Lower leg skin (tissue), 4 donors: ENCODE data around the gene RAP1B. TPM values are rescaled to one million over a fixed set of nuclear protein-coding genes. Genes with fewer than 3 reads are reported as not detected.

ENCODE experiments used
- DNase-seq, 2 donors: peaks; one replicate each; pipeline ENCODE4 v3.0.0-alpha.2; 2019; ENCODE audit warnings: low spot score in 2 of 2
- H3K4me3 ChIP-seq: fragments of 200-600 bp; sonication (generic); 2 replicates; pipeline ENCODE4 v1.5.1; 2017; ENCODE audit warnings: mild to moderate bottlenecking, low read depth; ENCODE audit not compliant: poor library complexity, severe bottlenecking
- POLR2A ChIP-seq, 2 donors: fragments of 450-650 bp; IDR thresholded peaks; one replicate each; pipeline ENCODE4 v1.6.1; 2016 to 2017; ENCODE audit warnings: antibody characterized with exemption in 2 of 2, mild to moderate bottlenecking in 1 of 2, moderate library complexity in 1 of 2
- WGBS, 2 donors: methylation state at CpG; one replicate each; pipeline ENCODE4 v1.1.5; 2018; 5-methylcytosine and 5-hydroxymethylcytosine counted together
- intact Hi-C: fragments of 100-400 bp; cut with DNase I; formaldehyde crosslinking; loops from one replicate; pipeline ENCODE4 v1.15.0; 2023; ENCODE audit warnings: low total_unique reads
- total RNA-seq, 4 donors: library from RNA; depleted of rRNA; stranded (reverse); fragments of >200 nt; gene quantifications; one replicate each; pipeline ENCODE4 v1.1.0, GENCODE V29; 2016
- TF ChIP-seq, protein P1 (sequence below), 3 donors: fragments of 450-650 bp; IDR thresholded peaks; one replicate each; pipeline ENCODE4 v1.5.1; 2016; ENCODE audit warnings: antibody characterized with exemption in 3 of 3, mild to moderate bottlenecking in 3 of 3, moderate library complexity in 2 of 3

The RAP1B gene
- total RNA-seq, 4 donors from 2014 or later: 96.1 to 183 (median 123) TPM

DNA sequence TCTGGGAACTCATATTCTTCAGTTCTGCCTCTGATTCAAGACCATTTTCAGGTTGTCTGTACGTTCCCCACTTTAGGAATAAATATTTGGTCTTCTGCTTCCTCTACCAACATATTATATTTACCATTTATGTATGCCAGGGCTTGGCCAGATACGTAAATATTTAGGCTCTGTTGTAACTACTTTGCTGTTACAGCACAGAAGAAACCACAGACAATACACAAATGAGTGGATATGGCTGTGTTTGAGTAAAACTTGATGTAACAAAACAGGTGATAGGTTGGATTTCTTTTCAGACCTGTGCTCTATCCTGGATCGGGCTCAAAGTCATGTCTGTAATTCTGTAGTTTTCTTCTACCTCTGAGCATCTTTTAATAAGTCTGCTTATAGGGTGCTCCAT, 37.5 kb downstream of the RAP1B start:
- TF ChIP-seq, protein P1, sequence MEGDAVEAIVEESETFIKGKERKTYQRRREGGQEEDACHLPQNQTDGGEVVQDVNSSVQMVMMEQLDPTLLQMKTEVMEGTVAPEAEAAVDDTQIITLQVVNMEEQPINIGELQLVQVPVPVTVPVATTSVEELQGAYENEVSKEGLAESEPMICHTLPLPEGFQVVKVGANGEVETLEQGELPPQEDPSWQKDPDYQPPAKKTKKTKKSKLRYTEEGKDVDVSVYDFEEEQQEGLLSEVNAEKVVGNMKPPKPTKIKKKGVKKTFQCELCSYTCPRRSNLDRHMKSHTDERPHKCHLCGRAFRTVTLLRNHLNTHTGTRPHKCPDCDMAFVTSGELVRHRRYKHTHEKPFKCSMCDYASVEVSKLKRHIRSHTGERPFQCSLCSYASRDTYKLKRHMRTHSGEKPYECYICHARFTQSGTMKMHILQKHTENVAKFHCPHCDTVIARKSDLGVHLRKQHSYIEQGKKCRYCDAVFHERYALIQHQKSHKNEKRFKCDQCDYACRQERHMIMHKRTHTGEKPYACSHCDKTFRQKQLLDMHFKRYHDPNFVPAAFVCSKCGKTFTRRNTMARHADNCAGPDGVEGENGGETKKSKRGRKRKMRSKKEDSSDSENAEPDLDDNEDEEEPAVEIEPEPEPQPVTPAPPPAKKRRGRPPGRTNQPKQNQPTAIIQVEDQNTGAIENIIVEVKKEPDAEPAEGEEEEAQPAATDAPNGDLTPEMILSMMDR (IDR thresholded peaks at IDR 0.05): no peak
- TF ChIP-seq POLR2A (IDR thresholded peaks at IDR 0.05): no peak
- DNase-seq: no peak
- WGBS, 2 donors: 84 to 86% methylated on average over 3 of the region's 3 CpGs
- intact Hi-C loops: no loop called here
- no peak overlapping the region for H3K4me3 ChIP-seq

DNA sequence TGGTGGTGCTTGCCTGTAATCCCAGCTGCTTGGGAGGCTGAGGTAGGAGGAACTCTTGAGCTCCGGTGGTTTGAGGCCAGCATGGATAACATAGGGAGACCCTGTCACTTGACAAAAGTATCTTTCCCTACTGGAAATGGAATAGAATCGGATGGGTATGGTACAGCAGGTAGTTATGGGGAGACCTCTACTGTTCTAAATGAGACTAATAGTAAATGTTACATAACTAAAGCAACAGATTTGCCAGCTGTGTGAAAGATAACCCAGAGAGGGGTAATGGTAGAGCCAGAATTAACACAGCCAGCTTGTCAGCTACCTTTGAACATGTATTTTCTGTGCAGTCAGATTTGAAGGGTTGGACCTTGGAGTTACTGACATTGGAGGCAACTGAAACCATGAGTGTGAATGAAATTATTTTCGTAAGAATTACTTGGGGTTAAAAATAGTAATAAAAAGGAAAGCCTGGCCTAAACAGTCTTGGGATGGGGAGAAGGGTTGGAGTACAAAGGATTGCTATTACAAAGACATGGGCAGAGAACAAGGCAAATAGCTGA, 54.4 kb downstream of the RAP1B start:
- DNase-seq: no peak
- intact Hi-C loops: no loop called here
- no peak overlapping the region for H3K4me3 ChIP-seq
- WGBS, 2 donors: 78 to 81% methylated on average over 3 of the region's 3 CpGs
- no peak for TF ChIP-seq POLR2A (IDR thresholded peaks at IDR 0.05)
- TF ChIP-seq, protein P1 (IDR thresholded peaks at IDR 0.05): no peak

DNA sequence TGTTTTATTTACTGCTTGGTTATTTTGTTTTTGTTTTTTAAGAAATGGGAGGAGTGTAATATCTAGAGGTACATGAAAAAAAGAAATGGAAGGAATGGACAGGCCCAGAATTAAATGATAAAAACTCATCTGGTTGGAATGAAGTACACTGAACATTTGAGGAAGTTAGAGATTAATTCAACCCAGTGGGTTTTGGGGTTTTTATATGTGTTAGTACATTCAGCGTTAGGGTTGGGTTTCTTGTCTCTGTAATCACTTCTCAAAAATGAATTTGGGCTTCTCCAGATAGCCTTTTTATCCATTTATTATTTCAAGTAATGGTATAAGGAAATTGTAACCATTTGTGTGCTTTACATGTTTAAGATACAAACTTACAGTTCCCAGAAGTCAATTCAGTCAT, 56.6 kb downstream of the RAP1B start:
- DNase-seq: no peak
- WGBS, 2 donors: 78 to 81% methylated on average over 1 of the region's 1 CpG
- intact Hi-C loops: no loop called here
- no peak overlapping the region for H3K4me3 ChIP-seq
- TF ChIP-seq POLR2A (IDR thresholded peaks at IDR 0.05): no peak
- TF ChIP-seq, protein P1 (IDR thresholded peaks at IDR 0.05): no peak

DNA sequence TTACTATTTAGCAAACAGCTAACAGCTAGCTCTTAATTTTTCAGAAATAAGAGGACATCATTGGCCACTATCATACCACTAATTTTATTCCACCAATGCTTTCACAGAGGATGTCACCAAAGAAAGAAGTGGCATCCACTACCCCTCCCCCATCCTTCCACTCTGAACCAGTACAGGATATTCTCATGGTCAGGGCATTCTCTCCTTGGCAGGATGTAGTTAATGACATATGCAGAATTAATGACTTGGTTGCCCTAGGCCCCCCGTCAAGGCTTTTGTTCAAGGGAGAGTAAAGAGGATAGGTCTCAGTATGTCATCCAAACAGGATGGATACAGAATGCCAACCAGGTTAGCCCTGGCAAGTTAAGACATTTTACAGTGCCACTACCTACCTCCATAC, 57.2 kb downstream of the RAP1B start:
- TF ChIP-seq, protein P1 (IDR thresholded peaks at IDR 0.05): no peak
- no peak for TF ChIP-seq POLR2A (IDR thresholded peaks at IDR 0.05)
- no peak for DNase-seq
- WGBS, 2 donors: 60 to 69% methylated on average over 1 of the region's 1 CpG
- intact Hi-C loops: no loop called here
- H3K4me3 ChIP-seq: no peak overlapping the region

DNA sequence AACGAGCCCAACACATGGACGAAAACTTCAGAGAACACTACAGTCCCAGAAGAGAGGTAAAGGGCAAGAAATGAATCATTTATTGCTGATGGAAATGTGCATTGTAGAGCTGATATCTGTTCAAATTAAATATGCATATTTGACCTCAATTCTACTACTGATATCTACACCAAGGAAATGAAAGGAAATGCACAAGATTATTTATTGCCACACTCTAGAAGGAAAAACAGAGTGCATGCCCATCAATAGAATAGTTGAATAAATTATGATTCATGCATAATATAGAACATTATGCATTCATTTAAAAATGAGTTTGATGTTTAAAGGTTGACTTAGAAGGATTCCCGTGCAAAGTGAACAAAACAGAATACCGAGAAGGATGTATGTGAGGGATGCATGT, 60.5 kb downstream of the RAP1B start:
- no peak for DNase-seq
- H3K4me3 ChIP-seq: no peak overlapping the region
- no peak for TF ChIP-seq POLR2A (IDR thresholded peaks at IDR 0.05)
- TF ChIP-seq, protein P1 (IDR thresholded peaks at IDR 0.05): no peak
- 75 to 93% methylated on average over 4 of the region's 4 CpGs for WGBS, 2 donors
- intact Hi-C loops: no loop called here

DNA sequence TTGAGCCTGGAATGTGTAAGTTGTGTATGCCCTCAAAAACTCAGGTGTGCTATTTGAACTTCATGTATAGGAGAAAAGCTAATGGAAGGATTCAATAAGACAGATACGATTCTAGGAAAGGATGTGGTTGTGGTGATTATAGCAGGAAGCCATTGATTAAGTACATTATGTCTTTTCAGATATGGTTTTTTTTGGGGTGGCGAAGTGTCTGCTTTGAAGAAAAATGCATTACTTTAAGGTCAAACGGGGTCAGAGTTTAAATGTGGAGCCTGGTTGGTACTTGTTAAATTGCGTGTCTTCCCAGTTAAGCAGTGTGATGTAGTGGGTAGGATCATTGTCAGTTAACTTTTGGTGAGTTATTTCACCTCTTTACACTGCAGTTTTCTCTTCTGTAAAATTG, 63.1 kb downstream of the RAP1B start:
- 76 to 83% methylated on average over 4 of the region's 4 CpGs for WGBS, 2 donors
- no peak for TF ChIP-seq POLR2A (IDR thresholded peaks at IDR 0.05)
- TF ChIP-seq, protein P1 (IDR thresholded peaks at IDR 0.05): no peak
- no peak overlapping the region for H3K4me3 ChIP-seq
- intact Hi-C loops: no loop called here
- no peak for DNase-seq
